ENCODE data around the gene ZNF23.

DNA sequence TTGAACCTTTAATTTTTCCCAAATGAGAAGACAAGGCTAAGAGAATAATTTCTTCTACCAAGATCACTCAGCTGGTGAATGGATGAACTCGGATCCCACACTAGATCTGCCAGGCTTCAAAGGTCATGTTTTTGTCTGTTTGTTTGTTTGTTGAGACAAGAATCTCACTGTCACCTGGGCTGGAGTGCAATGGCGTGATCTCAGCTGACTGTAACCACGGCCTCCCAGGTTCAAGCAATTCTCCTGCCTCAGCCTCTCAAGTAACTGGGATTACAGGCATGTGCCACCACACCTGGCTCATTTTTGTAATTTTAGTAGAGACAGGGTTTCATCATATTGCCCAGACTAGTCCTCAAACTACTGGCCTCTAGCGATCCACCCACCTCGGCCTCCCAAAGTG is 20.5 kb upstream of the ZNF23 start:
- TF ChIP-seq, protein P1, sequence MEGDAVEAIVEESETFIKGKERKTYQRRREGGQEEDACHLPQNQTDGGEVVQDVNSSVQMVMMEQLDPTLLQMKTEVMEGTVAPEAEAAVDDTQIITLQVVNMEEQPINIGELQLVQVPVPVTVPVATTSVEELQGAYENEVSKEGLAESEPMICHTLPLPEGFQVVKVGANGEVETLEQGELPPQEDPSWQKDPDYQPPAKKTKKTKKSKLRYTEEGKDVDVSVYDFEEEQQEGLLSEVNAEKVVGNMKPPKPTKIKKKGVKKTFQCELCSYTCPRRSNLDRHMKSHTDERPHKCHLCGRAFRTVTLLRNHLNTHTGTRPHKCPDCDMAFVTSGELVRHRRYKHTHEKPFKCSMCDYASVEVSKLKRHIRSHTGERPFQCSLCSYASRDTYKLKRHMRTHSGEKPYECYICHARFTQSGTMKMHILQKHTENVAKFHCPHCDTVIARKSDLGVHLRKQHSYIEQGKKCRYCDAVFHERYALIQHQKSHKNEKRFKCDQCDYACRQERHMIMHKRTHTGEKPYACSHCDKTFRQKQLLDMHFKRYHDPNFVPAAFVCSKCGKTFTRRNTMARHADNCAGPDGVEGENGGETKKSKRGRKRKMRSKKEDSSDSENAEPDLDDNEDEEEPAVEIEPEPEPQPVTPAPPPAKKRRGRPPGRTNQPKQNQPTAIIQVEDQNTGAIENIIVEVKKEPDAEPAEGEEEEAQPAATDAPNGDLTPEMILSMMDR (IDR thresholded peaks at IDR 0.05), result no peak
- no peak for TF ChIP-seq POLR2A (IDR thresholded peaks at IDR 0.05)

Measured in testis (tissue), 2 donors.